Embryonic facial prominence (tissue), 1 donor: ENCODE data around the gene TTC28.
A peak's percentile ranks its signal among the peaks of the same experiment; 100 is the strongest.

Source experiments
- DNase-seq: peaks from one replicate; pipeline ENCODE4 v3.0.0-alpha.2; 2016; ENCODE audit errors: extremely low spot score

TTC28 gene

DNA sequence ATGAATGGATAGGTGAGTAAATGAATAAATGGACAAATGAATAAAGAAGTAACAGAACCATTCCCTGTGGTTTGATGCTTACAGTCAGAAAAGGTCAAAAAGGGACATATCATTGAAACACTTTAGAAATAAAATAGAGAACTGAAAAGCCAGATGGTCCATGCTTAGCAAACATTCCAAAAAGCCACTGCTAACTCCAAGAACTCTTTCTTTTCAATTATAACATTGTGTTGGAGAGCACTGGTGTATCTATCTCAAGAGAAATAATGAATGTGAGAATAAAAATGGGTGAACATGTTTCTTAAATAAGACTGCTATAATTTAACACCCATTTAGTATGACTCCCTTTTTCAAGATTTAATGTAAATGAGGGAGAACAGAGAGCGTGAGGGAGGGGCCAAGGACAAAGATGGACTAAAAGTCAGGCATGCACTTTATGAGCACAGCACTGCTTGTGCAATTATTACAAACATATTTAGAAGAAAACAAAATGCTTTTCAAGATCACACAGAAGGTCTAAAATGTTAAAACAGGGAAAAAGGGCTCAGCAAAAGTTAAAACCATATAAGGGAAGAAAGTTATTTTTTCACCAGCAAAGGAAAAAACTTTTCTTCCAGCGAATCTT, 536.3 kb downstream of the TTC28 start:
- no peak for DNase-seq

DNA sequence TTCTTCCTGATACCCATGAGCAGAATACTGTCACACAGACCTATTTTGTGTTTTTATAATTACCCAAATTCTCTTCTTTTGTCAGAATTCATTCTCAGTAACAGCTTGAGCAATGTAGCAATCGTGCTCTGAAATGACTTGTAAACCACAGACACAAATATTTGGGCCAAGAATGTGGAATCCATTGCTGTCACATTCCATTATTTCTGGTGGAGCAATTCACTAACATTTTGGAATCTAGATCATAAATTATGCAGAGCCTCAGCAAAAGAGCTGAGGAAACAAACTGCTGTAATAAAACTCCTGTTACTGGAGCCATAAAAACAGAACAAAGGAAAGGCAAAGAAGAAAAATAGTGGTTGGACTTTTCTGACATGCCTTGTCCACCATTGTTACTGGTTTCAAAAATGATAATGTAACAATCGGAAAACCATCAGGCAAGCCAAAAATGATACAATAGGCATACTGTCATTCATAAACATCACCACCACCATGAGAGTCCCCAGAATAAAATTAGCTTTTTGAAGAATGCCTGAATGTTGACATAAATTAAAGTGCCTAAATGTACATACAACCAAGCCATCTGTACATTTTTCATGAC, 537.2 kb downstream of the TTC28 start:
- DNase-seq: peak; percentile 34

DNA sequence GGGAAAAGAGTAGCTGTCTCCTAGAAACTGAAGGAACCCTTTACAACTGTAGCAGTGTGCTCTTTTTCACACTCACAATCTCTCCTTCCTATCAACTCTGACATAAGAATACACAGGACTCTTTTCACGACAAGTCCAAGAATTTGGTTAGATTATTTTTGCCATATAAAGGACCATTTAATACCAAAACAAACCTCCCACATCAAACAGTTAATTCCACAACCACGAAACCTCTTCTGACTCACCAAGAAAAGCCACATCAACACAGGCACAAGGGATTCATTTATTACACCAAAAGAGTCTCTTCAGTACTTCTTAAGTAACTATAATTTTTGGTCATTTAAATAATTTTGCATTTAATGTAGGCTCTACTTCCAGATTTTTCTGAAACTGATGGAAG, 538.0 kb downstream of the TTC28 start:
- no peak for DNase-seq

DNA sequence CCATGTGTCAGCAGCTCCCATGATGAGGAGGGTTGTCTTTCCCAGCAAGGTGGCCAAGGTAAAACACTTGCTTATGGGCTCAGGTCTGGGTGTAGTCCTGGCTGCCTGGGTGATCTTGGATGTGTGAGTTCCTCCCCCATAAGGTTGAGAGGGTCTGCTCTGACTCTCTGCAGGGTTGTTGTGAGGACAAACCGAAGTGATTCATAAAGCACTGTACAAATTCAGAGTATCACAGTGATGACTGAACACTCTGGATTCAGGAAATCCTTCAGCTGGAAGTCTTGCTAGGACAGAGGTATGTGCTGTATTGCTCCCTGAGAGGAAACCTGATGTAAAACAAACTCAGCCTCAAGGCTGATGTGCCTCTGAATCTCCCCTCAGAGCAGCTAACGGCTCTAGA, 539.7 kb downstream of the TTC28 start:
- no peak for DNase-seq

DNA sequence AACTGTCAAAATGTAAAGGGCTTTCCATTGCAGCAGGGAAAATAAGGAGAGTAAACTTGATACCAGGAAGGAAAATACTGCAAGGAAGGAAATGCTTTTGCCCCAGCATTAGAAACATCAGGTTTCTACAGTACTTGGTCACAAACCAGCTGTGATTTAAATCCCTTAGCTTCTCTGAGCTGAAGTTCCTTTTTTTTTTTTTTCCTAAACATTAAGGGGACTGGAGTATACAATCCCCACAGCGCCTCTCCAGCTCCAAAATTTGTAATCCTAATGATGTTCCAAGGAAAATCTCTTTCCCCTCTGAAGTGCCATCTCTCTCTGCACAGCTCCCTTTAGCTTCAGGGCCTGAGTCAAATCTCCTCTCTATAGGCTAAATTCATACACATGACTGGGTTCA, 540.1 kb downstream of the TTC28 start:
- DNase-seq: no peak

DNA sequence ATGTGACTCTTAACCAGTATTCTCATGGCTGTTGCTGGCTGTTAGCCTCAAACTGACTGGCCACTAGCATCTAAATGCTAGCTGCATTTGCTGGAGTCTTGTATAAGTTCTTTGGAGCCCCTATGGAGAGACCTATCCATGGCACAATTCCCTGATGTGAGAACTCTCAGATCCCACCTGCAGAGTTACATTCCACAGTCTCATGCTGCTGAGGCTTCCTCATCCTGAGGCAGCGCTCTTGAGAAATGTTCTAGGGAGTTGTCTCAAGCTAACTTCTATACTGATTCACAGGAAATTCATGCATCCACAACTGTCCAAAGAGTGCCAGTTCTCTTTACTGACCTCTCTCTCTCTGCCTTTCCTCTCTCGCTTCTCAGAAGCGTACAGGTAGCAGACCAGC, 542.6 kb downstream of the TTC28 start:
- DNase-seq: no peak

DNA sequence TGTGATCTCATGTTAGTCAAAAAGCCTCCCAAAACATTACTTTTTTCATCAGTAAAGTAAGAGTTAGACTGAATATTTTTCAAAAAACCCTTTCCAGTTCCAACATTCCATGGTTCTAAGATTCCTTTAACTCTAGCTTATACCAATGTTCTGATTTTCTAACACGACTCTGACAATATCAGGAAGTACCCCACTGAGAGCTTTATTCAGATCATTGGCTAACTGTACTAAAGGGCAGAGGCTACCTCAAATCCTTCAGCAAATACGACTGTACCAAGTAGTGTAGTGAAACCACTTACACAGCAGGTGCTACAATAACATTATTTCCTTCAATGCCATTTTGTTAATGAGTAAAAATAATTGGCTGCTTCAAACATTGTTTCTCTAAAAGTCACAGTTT, 547.2 kb downstream of the TTC28 start:
- no peak for DNase-seq

DNA sequence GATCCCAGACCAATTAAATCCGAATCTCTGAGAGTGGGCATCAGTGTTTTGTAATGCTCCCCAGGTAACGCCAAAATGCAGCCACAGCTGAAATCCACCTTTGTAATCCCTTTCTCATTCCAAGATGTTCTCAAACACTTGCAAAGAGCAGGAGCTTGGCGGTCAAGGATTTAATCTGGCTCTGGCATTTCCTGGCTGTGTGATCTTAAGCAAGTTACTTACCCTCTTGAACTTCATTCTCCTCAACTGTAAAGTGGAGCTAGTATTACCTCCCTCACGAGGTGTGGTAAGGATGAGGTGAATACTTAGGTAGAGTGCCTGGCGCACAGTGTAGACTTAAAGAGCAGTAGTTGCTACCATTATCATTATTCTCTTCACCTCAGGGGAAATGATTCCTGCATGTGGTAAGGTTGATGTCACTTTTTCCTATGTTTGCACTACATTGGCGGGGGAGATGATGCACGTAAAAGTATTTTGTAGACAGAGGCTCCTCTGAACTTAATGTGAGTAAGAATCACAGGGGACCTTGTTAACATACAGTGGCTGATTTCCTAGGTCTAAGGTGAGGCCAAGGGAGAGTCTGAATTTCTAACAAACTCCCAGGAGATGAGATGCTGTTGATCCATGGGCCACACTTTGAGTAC, 550.2 kb downstream of the TTC28 start:
- DNase-seq: no peak

DNA sequence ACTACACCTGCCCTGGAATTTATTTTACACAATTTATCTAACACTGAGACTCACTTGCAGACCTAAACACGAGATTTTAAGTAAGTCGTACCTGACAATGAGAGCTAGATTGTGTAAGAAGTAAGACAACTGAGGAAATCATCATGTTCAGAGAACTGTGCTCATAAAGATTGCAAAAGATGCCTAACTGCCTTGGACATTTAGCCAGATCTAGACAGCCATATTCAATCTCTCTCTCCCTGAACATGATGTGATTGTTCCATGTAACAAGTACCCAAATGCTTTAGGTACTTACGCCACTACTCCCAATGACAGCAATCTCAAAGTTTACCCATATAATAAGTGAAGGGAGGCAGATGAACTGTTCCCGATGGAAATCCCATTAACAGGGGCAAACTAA, 550.8 kb downstream of the TTC28 start:
- no peak for DNase-seq

DNA sequence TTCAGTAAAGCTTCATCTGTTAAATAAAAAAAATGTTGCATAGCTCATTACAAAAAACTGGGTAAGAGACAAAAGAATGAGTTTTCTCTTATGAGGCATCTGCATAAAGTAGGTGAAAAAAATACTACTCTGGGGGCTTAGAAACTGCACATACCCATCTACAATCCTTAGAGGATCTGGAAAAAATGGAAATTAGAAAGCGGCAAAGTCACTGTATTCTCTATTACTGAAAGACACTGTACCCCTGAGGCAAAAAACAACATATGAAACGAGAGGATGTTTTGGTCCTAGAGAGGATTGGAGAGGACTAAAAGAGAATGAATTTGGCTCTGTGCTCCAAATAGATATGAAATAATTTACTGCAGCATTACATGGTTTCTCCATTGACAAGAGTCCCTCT, 553.8 kb downstream of the TTC28 start:
- DNase-seq: no peak

DNA sequence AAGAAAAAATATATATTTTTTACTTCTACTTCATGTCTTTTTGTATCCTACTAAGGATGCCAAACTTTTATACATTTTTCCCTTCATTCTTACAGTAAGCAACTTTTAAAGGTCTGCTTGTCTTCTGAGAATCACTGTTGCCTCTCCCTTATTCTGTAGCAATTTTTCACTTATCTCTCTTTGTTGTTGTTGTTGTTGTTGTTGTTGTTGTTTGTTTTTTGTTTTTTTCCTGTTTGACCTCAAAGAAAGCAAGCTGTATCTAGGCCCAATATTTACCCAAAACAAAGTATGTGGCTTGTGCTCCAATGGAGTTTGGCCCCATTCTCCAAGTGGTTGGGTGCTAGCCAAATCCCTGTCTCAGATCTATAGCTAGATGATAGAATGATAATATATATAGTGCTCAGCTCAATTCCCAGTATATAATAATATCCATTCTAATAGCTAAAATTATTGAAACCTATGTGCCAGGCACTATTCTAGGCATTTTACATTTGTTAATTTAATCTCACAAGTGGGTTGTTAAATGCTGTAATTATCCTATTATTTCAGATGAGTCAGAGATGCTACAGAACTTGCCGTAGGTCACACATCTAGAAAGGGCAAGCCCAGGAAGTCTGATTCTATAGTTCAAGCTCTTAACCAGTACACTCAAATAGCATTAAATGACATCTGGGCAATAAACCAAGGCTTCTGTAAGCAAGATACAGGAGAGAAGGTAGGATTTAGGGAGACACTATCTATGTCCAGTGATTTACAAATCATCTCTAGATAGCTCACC, 555.5 kb downstream of the TTC28 start:
- no peak for DNase-seq

DNA sequence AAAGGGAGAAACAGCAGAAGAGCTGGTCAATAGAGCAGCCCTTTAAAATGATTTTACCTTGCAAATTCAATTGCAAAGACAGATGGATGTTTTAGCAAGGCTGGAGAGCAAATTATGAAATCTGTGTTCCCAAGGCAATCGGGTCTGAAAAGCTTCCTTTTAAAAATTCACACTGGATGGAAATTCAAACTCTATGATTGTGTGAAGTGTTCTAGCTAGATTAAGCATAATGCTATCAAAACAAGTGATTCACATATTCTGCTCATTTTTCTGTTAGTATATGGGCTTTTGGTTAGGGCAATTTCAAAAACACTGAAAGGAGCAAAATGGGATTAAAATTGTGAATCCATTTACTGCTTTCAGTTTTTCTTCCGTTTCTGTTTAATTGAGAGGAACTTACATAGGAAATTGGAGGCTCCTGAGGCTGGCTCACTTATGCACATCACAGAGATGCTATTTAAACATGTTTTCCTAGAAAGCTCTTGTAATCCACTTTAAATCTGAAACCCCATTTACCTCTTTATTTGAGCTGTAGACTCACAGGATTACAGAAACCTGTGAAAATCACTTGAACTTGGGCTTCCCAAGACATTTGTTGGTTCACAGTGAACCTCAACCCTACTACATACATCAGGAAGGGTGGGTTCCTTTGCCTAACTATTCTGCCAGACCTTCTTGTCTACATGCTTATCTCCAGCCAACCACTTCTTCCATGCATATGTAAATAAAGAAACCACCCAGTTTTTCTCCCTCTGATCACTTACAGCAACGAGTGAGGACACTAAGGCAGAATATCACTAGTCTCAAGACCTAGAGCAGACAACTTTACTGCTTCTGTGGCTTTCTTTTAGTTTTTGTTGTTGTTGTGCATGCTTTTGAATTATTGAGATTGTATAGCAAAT, 558.7 kb downstream of the TTC28 start:
- DNase-seq: no peak

DNA sequence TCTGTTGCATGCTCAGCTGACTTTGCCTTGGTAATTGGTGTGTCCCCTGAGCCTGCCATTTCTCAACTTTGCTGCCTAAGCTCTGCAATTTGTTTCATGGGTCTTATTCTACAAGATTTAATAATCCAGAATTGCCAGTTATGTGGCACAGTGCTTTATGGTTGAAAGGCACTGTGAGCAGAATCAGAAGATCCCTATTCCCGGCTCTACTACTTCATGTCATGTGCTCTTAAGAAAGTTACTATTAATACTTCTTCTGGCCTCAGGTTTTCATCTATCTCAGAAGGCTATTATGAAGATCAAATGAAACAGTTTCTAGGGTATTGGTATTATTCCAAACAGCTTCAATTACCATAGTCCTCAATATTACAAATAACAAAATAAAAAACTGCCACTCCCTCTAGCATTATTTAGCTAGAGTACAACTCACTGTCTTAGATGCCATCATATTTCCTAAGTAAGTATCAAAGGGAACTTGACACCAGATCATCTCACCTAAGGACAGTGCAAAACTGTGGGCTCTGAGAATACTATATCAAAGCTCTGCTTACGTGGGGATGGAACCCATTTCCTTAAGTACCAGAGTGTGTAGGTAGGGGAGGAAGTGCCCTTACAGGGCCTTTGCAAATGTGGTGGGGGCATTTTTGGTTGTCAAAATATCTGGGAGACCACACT, 560.5 kb downstream of the TTC28 start:
- DNase-seq: no peak

DNA sequence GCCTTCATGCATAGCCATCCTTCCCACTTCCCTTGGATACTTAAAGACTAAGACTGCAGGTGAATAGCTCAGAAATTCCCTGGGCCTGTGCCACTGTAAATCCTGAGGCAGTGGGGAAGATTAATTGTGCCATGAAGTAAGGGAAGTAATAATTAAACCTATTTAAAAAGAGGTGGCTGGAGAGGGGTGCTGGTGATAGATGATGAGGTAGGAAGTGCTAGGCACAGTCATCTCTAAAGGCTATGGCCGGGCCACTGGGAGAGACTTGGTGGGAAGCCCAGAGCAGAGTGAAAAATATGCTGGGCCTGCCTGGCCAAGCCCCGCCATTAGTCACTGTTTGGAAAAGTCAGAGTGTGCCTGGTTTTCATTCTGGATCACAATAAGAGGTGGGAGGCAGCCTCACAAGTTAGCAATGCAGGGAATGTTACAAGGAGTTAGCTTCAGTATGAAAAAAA, 563.4 kb downstream of the TTC28 start:
- no peak for DNase-seq

DNA sequence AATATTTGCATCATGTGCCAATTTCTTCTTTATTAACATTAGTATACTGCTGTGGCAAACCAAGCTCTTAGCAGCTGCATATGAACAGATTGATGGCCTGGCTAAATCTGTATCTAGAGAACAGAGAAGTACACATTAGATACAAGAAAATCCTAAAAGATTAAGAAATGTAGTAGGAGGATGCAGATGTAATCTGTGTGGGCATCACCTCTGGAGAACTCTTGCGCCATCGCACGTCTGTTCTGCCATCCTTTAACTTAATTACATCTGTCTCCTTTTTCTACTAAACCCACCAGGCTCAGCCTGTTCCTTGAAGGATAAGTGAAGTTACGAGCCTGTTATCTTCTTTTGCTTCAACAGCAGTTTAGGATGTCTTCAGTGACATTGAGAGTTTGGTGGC, 564.2 kb downstream of the TTC28 start:
- DNase-seq: no peak

DNA sequence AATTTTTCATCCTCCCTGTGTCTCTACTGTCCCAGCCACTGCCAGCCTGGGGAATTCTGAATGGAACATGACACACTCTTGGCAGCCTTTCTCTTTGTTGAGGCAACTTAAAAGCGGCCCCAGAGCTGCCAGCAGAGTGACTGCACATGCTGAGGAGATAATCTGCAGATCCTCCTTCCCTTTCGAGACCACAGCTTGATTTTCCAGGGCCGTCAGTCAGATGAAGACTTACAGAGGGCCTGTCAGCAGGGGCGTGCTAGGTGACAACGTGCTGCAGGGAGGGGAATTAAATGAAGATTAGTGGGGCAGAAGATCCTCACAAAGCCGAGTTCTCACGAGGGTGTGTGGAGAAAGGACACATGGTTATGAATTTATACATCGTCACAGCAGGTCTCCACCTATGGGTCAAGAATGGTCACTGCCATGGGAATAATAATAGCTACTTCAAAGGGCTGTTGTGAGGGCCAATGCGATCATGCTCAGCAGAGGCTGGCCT, 567.0 kb downstream of the TTC28 start:
- no peak for DNase-seq

DNA sequence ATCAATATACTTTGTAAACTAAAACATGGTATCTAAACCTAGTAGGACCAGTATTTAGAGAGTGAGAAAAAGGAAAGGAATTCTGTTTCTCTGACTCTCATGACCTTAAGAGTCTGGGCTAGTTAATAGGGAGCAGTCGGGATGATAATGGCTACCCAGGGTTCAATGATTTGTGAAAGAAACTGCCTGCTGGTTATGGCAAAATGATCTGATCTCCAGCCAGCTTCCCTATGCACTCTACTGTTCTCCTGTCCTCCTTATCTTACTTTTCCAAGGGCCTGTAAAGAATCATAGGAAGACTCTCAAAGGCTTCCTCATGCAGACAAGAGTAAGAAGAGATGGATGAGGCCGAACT, 567.5 kb downstream of the TTC28 start:
- DNase-seq: no peak

DNA sequence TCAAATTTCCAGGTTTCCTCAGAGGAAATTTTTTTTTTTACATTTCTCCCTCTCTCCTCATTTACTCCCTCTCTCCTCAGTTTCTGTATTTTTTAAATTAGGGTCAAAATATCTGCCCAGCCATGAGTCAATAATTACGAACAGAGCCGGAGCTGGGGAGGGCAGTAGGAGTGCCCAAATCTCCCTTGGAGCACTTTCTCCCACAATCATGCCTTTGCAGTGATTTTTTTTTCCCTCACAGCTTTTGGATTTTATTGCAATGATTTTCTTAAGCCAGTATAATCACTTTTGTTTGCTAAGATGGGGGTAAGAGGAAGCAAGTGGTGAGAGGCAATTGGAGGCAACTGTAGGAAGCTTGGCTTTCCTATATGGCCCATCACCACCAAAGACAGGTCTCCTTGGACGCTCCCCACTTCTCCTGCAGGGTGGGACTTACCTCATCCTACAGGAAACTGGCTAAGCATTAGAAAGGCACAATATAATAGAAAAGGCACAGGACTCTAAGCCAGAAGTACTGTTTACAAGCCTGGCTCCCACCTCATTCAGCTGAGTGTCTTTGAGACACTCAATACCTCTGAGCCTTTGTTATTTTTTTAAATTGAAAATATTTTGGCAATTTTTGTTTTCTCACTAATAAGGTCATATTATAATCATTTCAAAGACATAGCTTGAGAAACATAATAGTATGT, 568.0 kb downstream of the TTC28 start:
- no peak for DNase-seq

DNA sequence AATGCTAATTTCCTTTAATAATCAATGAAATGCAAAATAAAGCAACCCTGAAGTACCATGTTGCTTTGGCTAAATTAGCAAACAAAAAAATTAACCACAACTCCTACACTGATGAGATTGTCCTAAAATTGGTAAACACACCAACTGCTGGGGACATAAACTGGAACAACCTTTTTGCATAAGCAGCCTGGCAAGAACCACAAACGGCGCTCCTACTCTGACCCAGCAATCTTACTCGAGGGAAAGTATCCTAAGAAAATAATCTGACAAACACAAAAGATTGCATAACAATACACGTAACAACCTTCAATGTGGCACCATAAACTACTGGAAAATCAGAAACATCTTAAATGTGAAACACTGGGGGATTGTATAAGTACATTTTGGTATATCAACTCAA, 570.8 kb downstream of the TTC28 start:
- no peak for DNase-seq

DNA sequence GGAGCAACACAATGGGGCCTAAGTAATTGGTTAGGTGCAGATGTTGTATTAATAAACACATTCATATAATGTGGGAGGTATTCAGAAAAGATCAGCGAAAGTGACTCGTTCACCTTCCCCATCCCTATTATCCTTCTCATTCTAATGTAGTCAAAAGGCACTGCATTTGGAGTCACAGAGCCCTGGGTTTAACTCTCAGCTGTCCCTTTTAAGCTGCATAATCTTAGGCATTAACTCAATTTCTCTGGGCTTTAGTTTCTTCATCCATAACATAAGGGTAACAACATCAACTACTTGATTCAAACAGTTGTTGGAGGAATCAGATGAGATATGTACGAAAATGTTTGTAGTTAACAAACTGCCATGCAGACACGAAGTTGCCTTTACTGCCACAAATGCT, 573.0 kb downstream of the TTC28 start:
- DNase-seq: no peak
